Measurements from ENCODE around the gene TUSC7.

The TUSC7 gene

GRCh38 chr3:116734243-116734642, 24.7 kb downstream of the TUSC7 start:
- Histone ChIP-seq H3K4me1 (ENCODE audit: insufficient read depth, insufficient read length) (no peaks in the 10 kb centered on the region), H3K27me3 (ENCODE audit: insufficient read depth, insufficient read length) (no peaks in the 10 kb centered on the region), H3K9ac (ENCODE audit: insufficient read length, low read depth) (no peak overlapping the region), H3K36me3 (ENCODE audit: insufficient read depth, insufficient read length, low read length) (no peaks in the 10 kb centered on the region), H3K4me3 (ENCODE audit: insufficient read length, low read depth) (no peak overlapping the region), H3K9me3 (ENCODE audit: insufficient read depth, low read length) (peaks cover 25% of the 10 kb centered on the region)
- TF ChIP-seq SUZ12 (IDR thresholded peaks at IDR 0.05; ENCODE audit: extremely low read depth, insufficient read depth, insufficient read length) (no peak), YY1 (IDR thresholded peaks at IDR 0.05; ENCODE audit: insufficient read depth, insufficient read length) (no peak)
- DNase-seq (ENCODE audit: low read depth, low spot score) = no peak

GRCh38 chr3:116739678-116740077, 30.1 kb downstream of the TUSC7 start:
- DNase-seq (ENCODE audit: low read depth, low spot score) = no peak
- Histone ChIP-seq H3K9me3 (ENCODE audit: insufficient read depth, low read length) (peaks cover 25% of the 10 kb centered on the region), H3K9ac (ENCODE audit: insufficient read length, low read depth) (no peak overlapping the region), H3K4me1 (ENCODE audit: insufficient read depth, insufficient read length) (no peaks in the 10 kb centered on the region), H3K27me3 (ENCODE audit: insufficient read depth, insufficient read length) (no peaks in the 10 kb centered on the region), H3K36me3 (ENCODE audit: insufficient read depth, insufficient read length, low read length) (no peaks in the 10 kb centered on the region), H3K4me3 (ENCODE audit: insufficient read length, low read depth) (no peak overlapping the region)
- TF ChIP-seq YY1 (IDR thresholded peaks at IDR 0.05; ENCODE audit: insufficient read depth, insufficient read length) (no peak), ZNF274 (IDR thresholded peaks at IDR 0.05; ENCODE audit: low read depth, low read length) (no peak), SUZ12 (IDR thresholded peaks at IDR 0.05; ENCODE audit: extremely low read depth, insufficient read depth, insufficient read length) (no peak)

- peaks cover 21% of the 10 kb centered on the region for H3K9me3 ChIP-seq (ENCODE audit: insufficient read depth, low read length)
- H3K4me3 ChIP-seq (ENCODE audit: insufficient read length, low read depth) = no peak overlapping the region
- H3K27me3 ChIP-seq (ENCODE audit: insufficient read depth, insufficient read length) = no peaks in the 10 kb centered on the region
- H3K9ac ChIP-seq (ENCODE audit: insufficient read length, low read depth) = no peak overlapping the region
- TF ChIP-seq ZNF274 (IDR thresholded peaks at IDR 0.05; ENCODE audit: low read depth, low read length) (no peak), SUZ12 (IDR thresholded peaks at IDR 0.05; ENCODE audit: extremely low read depth, insufficient read depth, insufficient read length) (no peak), YY1 (IDR thresholded peaks at IDR 0.05; ENCODE audit: insufficient read depth, insufficient read length) (no peak)
- DNase-seq (ENCODE audit: low read depth, low spot score) = no peak
- no peaks in the 10 kb centered on the region for H3K36me3 ChIP-seq (ENCODE audit: insufficient read depth, insufficient read length, low read length)
- H3K4me1 ChIP-seq (ENCODE audit: insufficient read depth, insufficient read length) = no peaks in the 10 kb centered on the region
Measured at GRCh38 chr3:116740293-116740692, 30.7 kb downstream of the TUSC7 start.

- Histone ChIP-seq H3K9me3 (ENCODE audit: insufficient read depth, low read length) (peaks cover 11% of the 10 kb centered on the region; the same call in 1 of the 2 replicates), H3K36me3 (ENCODE audit: insufficient read depth, insufficient read length, low read length) (no peaks in the 10 kb centered on the region), H3K27me3 (ENCODE audit: insufficient read depth, insufficient read length) (no peaks in the 10 kb centered on the region), H3K4me1 (ENCODE audit: insufficient read depth, insufficient read length) (no peaks in the 10 kb centered on the region), H3K9ac (ENCODE audit: insufficient read length, low read depth) (no peak overlapping the region), H3K4me3 (ENCODE audit: insufficient read length, low read depth) (no peak overlapping the region)
- no peak for DNase-seq (ENCODE audit: low read depth, low spot score)
- TF ChIP-seq YY1 (IDR thresholded peaks at IDR 0.05; ENCODE audit: insufficient read depth, insufficient read length) (no peak), SUZ12 (IDR thresholded peaks at IDR 0.05; ENCODE audit: extremely low read depth, insufficient read depth, insufficient read length) (no peak), ZNF274 (IDR thresholded peaks at IDR 0.05; ENCODE audit: low read depth, low read length) (no peak)
Measured at GRCh38 chr3:116741467-116741866, 31.9 kb downstream of the TUSC7 start.

GRCh38 chr3:116743062-116743461, 33.5 kb downstream of the TUSC7 start:
- Histone ChIP-seq H3K36me3 (ENCODE audit: insufficient read depth, insufficient read length, low read length) (no peaks in the 10 kb centered on the region), H3K4me1 (ENCODE audit: insufficient read depth, insufficient read length) (no peaks in the 10 kb centered on the region), H3K4me3 (ENCODE audit: insufficient read length, low read depth) (no peak overlapping the region), H3K9me3 (ENCODE audit: insufficient read depth, low read length) (no peaks in the 10 kb centered on the region), H3K9ac (ENCODE audit: insufficient read length, low read depth) (no peak overlapping the region), H3K27me3 (ENCODE audit: insufficient read depth, insufficient read length) (no peaks in the 10 kb centered on the region)
- DNase-seq (ENCODE audit: low read depth, low spot score) = no peak
- TF ChIP-seq YY1 (IDR thresholded peaks at IDR 0.05; ENCODE audit: insufficient read depth, insufficient read length) (no peak), SUZ12 (IDR thresholded peaks at IDR 0.05; ENCODE audit: extremely low read depth, insufficient read depth, insufficient read length) (no peak), ZNF274 (IDR thresholded peaks at IDR 0.05; ENCODE audit: low read depth, low read length) (no peak)

- DNase-seq (ENCODE audit: low read depth, low spot score) = no peak
- TF ChIP-seq SUZ12 (IDR thresholded peaks at IDR 0.05; ENCODE audit: extremely low read depth, insufficient read depth, insufficient read length) = no peak
- TF ChIP-seq ZNF274 (IDR thresholded peaks at IDR 0.05; ENCODE audit: low read depth, low read length) = no peak
- no peak for TF ChIP-seq YY1 (IDR thresholded peaks at IDR 0.05; ENCODE audit: insufficient read depth, insufficient read length)
- Histone ChIP-seq H3K4me1 (ENCODE audit: insufficient read depth, insufficient read length) (no peaks in the 10 kb centered on the region), H3K36me3 (ENCODE audit: insufficient read depth, insufficient read length, low read length) (no peaks in the 10 kb centered on the region), H3K9me3 (ENCODE audit: insufficient read depth, low read length) (no peaks in the 10 kb centered on the region), H3K27me3 (ENCODE audit: insufficient read depth, insufficient read length) (no peaks in the 10 kb centered on the region), H3K9ac (ENCODE audit: insufficient read length, low read depth) (no peak overlapping the region), H3K4me3 (ENCODE audit: insufficient read length, low read depth) (no peak overlapping the region)
Measured at GRCh38 chr3:116749388-116749787, 39.8 kb downstream of the TUSC7 start.

GRCh38 chr3:116757315-116757714, 47.7 kb downstream of the TUSC7 start:
- Histone ChIP-seq H3K36me3 (ENCODE audit: insufficient read depth, insufficient read length, low read length) (no peaks in the 10 kb centered on the region), H3K9ac (ENCODE audit: insufficient read length, low read depth) (no peak overlapping the region)

More at GRCh38 chr3:116757315-116757714, 47.7 kb downstream of the TUSC7 start:
- Histone ChIP-seq H3K4me3 (ENCODE audit: insufficient read length, low read depth) (no peak overlapping the region), H3K9me3 (ENCODE audit: insufficient read depth, low read length) (no peaks in the 10 kb centered on the region), H3K4me1 (ENCODE audit: insufficient read depth, insufficient read length) (no peaks in the 10 kb centered on the region), H3K27me3 (ENCODE audit: insufficient read depth, insufficient read length) (no peaks in the 10 kb centered on the region)
- TF ChIP-seq ZNF274 (IDR thresholded peaks at IDR 0.05; ENCODE audit: low read depth, low read length) = no peak
- no peak for TF ChIP-seq YY1 (IDR thresholded peaks at IDR 0.05; ENCODE audit: insufficient read depth, insufficient read length)
- no peak for TF ChIP-seq SUZ12 (IDR thresholded peaks at IDR 0.05; ENCODE audit: extremely low read depth, insufficient read depth, insufficient read length)
- DNase-seq (ENCODE audit: low read depth, low spot score) = no peak
